Thoracic aorta (tissue), 2 donors: ENCODE data around the gene RFPL2. TPM values are rescaled to one million over a fixed set of nuclear protein-coding genes. Genes with fewer than 3 reads are reported as not detected.

Experiments used
- ATAC-seq: fragments of 150-250 bp; one replicate; pipeline ENCODE4 v1.8.0; 2017; ENCODE audit warnings: low read depth; ENCODE audit not compliant: insufficient number of reproducible peaks, low FRiP score
- DNase-seq: peaks from one replicate; pipeline ENCODE4 v3.0.0-alpha.2; 2020; ENCODE audit warnings: low spot score
- H3K27ac ChIP-seq, 2 donors: fragments of 200-600 bp; sonication (generic); 1 replicate in 1 of 2; 2 replicates in 1 of 2; pipeline ENCODE4 v1.5.1; 2016; ENCODE audit warnings: mild to moderate bottlenecking in 2 of 2, moderate library complexity in 2 of 2
- H3K27me3 ChIP-seq: fragments of 200-600 bp; sonication (generic); replicated peaks from 2 replicates; pipeline ENCODE4 v1.6.0; 2016; ENCODE audit warnings: mild to moderate bottlenecking; ENCODE audit not compliant: insufficient read depth
- H3K36me3 ChIP-seq: fragments of 200-600 bp; sonication (generic); one replicate; pipeline ENCODE4 v1.5.1; 2016
- H3K4me1 ChIP-seq, 2 donors: fragments of 200-600 bp; sonication (generic); 1 replicate in 1 of 2; 2 replicates in 1 of 2; pipeline versions ENCODE4 v1.5.1 to v1.6.0; 2016; ENCODE audit warnings: low read depth in 2 of 2, mild to moderate bottlenecking in 1 of 2; ENCODE audit not compliant: control insufficient read depth in 1 of 2
- H3K4me3 ChIP-seq: fragments of 200-600 bp; sonication (generic); 2 replicates; pipeline ENCODE4 v1.5.1; 2016; ENCODE audit warnings: mild to moderate bottlenecking
- H3K9me3 ChIP-seq: fragments of 200-600 bp; sonication (generic); 2 replicates; pipeline ENCODE4 v1.5.1; 2016
- total RNA-seq, 2 donors: library from RNA; depleted of rRNA; stranded (reverse); fragments of >200 nt; gene quantifications; one replicate each; pipeline versions ENCODE4 v1.1.0 to v1.2.3, GENCODE V29; 2016
- TF ChIP-seq, protein P1 (sequence below): fragments of 200-600 bp; sonication (generic); IDR thresholded peaks from one replicate; pipeline ENCODE4 v1.5.1; 2019; ENCODE audit warnings: antibody characterized with exemption

RFPL2 gene
- total RNA-seq, 2 donors from 2014 or later = not detected

DNA sequence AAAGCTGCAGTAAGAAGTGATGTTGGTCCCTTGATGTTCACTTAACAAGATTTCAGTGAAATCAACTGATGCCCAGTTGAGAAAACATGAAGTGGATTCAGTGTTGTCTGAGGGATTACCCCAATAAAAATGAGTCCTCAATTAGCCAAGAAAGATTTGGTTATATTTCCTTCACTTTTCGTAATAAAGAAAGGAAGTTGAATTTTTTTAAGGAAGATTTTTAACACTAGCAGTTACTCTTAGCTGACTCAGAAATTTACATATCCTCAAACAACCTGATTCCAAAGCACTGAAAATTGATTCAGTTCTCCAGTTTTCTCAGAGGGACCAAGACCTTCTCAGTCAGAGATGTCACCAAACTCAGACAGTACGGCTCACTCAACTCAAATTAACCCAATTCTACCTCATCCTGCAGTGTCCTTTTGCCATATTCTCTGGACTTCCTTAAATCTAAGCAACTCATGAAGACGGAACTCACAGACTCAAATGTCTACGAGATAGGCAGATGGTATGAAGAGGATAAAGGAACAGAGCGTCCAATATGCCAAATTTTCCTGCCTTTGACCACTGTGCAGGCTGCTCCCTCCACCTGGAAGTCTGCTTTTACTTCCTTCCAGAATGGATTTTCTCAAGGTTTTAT lies 27.4 kb upstream of the RFPL2 start:
- no peak overlapping the region for H3K27ac ChIP-seq
- TF ChIP-seq, protein P1, sequence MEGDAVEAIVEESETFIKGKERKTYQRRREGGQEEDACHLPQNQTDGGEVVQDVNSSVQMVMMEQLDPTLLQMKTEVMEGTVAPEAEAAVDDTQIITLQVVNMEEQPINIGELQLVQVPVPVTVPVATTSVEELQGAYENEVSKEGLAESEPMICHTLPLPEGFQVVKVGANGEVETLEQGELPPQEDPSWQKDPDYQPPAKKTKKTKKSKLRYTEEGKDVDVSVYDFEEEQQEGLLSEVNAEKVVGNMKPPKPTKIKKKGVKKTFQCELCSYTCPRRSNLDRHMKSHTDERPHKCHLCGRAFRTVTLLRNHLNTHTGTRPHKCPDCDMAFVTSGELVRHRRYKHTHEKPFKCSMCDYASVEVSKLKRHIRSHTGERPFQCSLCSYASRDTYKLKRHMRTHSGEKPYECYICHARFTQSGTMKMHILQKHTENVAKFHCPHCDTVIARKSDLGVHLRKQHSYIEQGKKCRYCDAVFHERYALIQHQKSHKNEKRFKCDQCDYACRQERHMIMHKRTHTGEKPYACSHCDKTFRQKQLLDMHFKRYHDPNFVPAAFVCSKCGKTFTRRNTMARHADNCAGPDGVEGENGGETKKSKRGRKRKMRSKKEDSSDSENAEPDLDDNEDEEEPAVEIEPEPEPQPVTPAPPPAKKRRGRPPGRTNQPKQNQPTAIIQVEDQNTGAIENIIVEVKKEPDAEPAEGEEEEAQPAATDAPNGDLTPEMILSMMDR = no peak
- ATAC-seq (no peak), DNase-seq (no peak)
- no peaks in the 10 kb centered on the region for H3K27me3 ChIP-seq
- H3K4me1 ChIP-seq = no peaks in the 10 kb centered on the region
- H3K9me3 ChIP-seq = no peaks in the 10 kb centered on the region
- no peaks in the 10 kb centered on the region for H3K36me3 ChIP-seq
- no peak overlapping the region for H3K4me3 ChIP-seq

DNA sequence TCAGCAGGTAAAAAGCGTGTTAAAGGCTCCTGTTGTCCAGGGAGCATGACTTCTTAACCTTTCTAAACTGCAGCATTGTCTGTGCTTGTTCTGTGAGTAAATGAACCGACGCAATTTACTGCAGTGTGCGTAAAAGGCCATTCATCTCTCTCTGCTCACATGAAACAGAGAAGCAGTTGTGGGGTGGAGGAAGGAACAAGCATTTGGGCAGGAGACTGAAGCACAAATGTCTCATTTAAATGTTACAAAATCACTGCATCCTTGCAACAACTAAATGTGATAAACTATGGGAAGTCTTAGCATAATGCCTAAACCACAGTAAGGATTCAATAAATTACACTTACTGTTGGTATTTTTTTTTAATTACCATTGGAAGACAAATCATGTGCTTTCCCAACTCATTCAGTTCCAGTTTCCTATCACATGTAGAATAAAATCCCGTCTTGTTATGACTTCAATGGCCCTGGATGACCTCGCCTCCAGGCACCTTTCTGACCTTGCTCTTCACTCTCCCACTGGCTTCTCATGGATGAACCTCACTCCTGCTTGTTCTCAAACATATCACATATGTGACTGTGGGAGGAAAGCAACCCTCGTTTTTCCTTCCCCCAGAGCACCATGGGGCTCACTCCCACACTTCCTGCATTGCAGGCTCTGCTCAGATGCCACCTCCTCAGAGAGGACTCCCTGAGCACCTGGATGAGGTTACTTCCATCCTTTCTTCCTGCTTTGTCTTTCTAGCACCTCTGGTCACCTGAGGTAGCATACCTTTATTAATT lies 21.6 kb upstream of the RFPL2 start:
- TF ChIP-seq, protein P1 = no peak
- Histone ChIP-seq H3K36me3 (no peaks in the 10 kb centered on the region), H3K4me1 (no peaks in the 10 kb centered on the region), H3K4me3 (no peak overlapping the region), H3K27me3 (no peaks in the 10 kb centered on the region), H3K27ac (no peak overlapping the region), H3K9me3 (no peaks in the 10 kb centered on the region)
- DNase-seq (no peak), ATAC-seq (no peak)

DNA sequence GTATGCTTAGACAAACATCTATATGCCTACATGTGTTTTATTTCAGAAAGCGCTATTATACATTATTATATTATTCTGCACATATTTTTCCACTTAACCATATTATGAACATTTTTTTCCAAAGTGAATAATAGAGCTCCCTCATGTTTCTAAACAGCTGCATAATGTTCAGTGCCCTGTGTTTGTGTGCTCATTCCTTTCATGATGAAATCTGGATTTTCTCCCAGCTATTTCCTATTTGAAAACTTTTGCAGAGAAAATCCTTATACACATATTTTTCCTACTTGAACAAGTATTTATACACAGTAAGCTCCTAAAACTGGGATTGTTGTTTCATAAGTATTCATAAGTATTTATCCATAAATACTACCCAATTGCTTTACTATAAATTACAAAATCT lies 18.1 kb upstream of the RFPL2 start:
- no peaks in the 10 kb centered on the region for H3K9me3 ChIP-seq
- H3K4me3 ChIP-seq = no peak overlapping the region
- H3K4me1 ChIP-seq = no peaks in the 10 kb centered on the region
- ATAC-seq = no peak
- H3K27ac ChIP-seq = no peak overlapping the region
- TF ChIP-seq, protein P1 = no peak
- no peaks in the 10 kb centered on the region for H3K36me3 ChIP-seq
- no peak for DNase-seq
- H3K27me3 ChIP-seq = no peaks in the 10 kb centered on the region

DNA sequence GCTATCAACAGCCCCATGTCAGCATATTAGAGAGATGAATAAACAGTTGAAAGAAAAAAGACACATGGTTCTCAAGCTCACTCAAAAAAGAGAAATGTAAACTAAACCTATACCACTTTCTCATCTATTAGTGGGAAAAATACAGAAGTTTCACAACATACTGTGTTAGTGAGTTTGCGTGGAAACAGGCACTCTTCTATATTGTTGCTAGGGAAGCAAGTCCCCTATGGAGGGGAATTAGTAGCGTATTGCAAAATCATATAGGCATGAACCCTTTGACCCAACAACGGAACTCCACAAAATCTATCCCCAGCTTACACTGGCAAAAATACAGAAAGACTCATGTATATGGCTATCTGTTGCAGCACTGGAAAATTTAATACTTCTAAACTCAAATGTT lies 14.2 kb upstream of the RFPL2 start:
- H3K9me3 ChIP-seq = no peaks in the 10 kb centered on the region
- no peak for ATAC-seq
- H3K4me3 ChIP-seq = no peak overlapping the region
- TF ChIP-seq, protein P1 = no peak
- no peaks in the 10 kb centered on the region for H3K4me1 ChIP-seq
- no peaks in the 10 kb centered on the region for H3K36me3 ChIP-seq
- DNase-seq = no peak
- H3K27ac ChIP-seq = no peak overlapping the region
- H3K27me3 ChIP-seq = no peaks in the 10 kb centered on the region

DNA sequence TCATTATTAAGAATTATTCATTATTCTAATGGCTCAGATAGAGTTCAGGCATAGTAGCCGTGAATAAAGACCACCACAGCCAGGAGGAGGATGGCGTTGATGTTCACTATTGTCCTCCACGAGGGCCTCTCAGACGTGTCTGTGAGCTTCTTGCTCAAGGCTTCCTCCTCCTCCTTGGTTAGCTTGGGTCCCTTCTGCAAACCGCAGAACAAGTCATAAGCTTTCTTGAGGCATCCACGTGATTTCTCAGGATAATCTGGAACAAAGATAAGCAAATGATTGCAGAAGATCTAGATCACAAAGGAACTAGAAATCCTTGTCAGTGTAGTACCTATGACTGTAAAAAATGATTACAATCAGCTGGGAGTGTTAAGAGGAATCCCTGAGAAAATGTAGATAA lies 13.6 kb upstream of the RFPL2 start:
- H3K9me3 ChIP-seq = no peaks in the 10 kb centered on the region
- H3K4me3 ChIP-seq = no peak overlapping the region
- H3K27me3 ChIP-seq = no peaks in the 10 kb centered on the region
- TF ChIP-seq, protein P1 = no peak
- H3K27ac ChIP-seq = no peak overlapping the region
- no peak for DNase-seq
- H3K36me3 ChIP-seq = no peaks in the 10 kb centered on the region
- no peaks in the 10 kb centered on the region for H3K4me1 ChIP-seq
- ATAC-seq = no peak
